HepG2 (cell line): ENCODE measurements around the gene SLC2A4. TPM values are rescaled to one million over a fixed set of nuclear protein-coding genes. Genes with fewer than 3 reads are reported as not detected.

Experiments used
- AFF4 ChIP-seq: sonication (generic); formaldehyde crosslinking; IDR thresholded peaks from 2 replicates; pipeline ENCODE4 v1.4.0; 2020; ENCODE audit warnings: missing genetic modification reagents
- DPF2 ChIP-seq: sonication (generic); formaldehyde crosslinking; IDR thresholded peaks from 2 replicates; pipeline ENCODE4 v1.4.0; 2020; ENCODE audit warnings: mild to moderate bottlenecking, low read depth, missing genetic modification reagents, borderline replicate concordance
- KDM5A ChIP-seq: fragments of 200-600 bp; sonication (generic); IDR thresholded peaks from 2 replicates; pipeline ENCODE4 v1.7.0; 2018; ENCODE audit warnings: antibody characterized with exemption, mild to moderate bottlenecking, low read length, borderline replicate concordance
- MYC ChIP-seq: sonication (generic); formaldehyde crosslinking; IDR thresholded peaks from 2 replicates; pipeline ENCODE4 v1.9.0; 2021; ENCODE audit warnings: missing genetic modification reagents, borderline replicate concordance
- SIX4 ChIP-seq: sonication (generic); formaldehyde crosslinking; IDR thresholded peaks from 2 replicates; pipeline ENCODE4 v1.4.0; 2020; ENCODE audit warnings: missing genetic modification reagents
- SNAI1 ChIP-seq: sonication (generic); formaldehyde crosslinking; IDR thresholded peaks from 2 replicates; pipeline ENCODE4 v1.5.0; 2020; ENCODE audit warnings: mild to moderate bottlenecking, missing genetic modification reagents, borderline replicate concordance
- ZNF264 ChIP-seq: sonication (generic); formaldehyde crosslinking; IDR thresholded peaks from 2 replicates; pipeline ENCODE4 v1.4.0; 2020; ENCODE audit warnings: missing genetic modification reagents
- polyA plus RNA-seq, 8 experiments: library from polyadenylated mRNA; depleted of rRNA in 3 of 8; stranded (reverse) in 7 of 8; unstranded in 1 of 8; fragments of >200 nt; fragmentation: Illumina TruSeq in 4 of 8; extraction: Trizol in 4 of 8; gene quantifications; 2 replicates each; pipeline versions ENCODE4 v1.2.1 to v1.2.3, GENCODE V29; 2011 to 2016; ENCODE audit warnings: low read depth in 4 of 8, missing spikeins in 1 of 8, mixed read lengths in 1 of 8; ENCODE audit not compliant: insufficient read depth in 1 of 8
- total RNA-seq, 5 experiments: library from RNA; depleted of rRNA; stranded (reverse); fragments of >200 nt; fragmentation: Illumina TruSeq; extraction: Trizol; gene quantifications; 2 replicates each; pipeline ENCODE4 v1.2.3, GENCODE V29; 2016; ENCODE audit warnings: low read depth in 1 of 5
- TF ChIP-seq, protein P1 (sequence below): sonication (generic); formaldehyde crosslinking; IDR thresholded peaks from 2 replicates; pipeline ENCODE4 v1.4.0; 2020; ENCODE audit warnings: missing genetic modification reagents, mild to moderate bottlenecking, borderline replicate concordance
- TF ChIP-seq, protein P2 (sequence below): sonication (generic); formaldehyde crosslinking; IDR thresholded peaks from 2 replicates; pipeline ENCODE4; 2020; ENCODE audit warnings: missing genetic modification reagents, mild to moderate bottlenecking, borderline replicate concordance
- TF ChIP-seq, protein P3 (sequence below): sonication (generic); formaldehyde crosslinking; IDR thresholded peaks from 2 replicates; pipeline ENCODE4 v1.4.0; 2020; ENCODE audit warnings: missing genetic modification reagents, borderline replicate concordance
- TF ChIP-seq, protein P4 (sequence below): IDR thresholded peaks from 2 replicates; pipeline ENCODE4 v1.6.1; 2016; ENCODE audit warnings: missing compliant biosample characterization, missing genetic modification reagents, borderline replicate concordance

SLC2A4 gene
- total and polyA plus RNA-seq, 2 of the 13 experiments (the other 11 are each of a cell fraction or from before 2014, with no cell fraction given) = 4.9 to 5.8 TPM

- TF ChIP-seq, protein P1, sequence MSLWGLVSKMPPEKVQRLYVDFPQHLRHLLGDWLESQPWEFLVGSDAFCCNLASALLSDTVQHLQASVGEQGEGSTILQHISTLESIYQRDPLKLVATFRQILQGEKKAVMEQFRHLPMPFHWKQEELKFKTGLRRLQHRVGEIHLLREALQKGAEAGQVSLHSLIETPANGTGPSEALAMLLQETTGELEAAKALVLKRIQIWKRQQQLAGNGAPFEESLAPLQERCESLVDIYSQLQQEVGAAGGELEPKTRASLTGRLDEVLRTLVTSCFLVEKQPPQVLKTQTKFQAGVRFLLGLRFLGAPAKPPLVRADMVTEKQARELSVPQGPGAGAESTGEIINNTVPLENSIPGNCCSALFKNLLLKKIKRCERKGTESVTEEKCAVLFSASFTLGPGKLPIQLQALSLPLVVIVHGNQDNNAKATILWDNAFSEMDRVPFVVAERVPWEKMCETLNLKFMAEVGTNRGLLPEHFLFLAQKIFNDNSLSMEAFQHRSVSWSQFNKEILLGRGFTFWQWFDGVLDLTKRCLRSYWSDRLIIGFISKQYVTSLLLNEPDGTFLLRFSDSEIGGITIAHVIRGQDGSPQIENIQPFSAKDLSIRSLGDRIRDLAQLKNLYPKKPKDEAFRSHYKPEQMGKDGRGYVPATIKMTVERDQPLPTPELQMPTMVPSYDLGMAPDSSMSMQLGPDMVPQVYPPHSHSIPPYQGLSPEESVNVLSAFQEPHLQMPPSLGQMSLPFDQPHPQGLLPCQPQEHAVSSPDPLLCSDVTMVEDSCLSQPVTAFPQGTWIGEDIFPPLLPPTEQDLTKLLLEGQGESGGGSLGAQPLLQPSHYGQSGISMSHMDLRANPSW (CRISPR knock-in tag) = no peak; the same call in 1 of the 2 replicates
- TF ChIP-seq SIX4 (no peak; the same call in 1 of the 2 replicates), ZNF264 (CRISPR knock-in tag) (no peak), DPF2 (peak; percentile 38; the same call in 1 of the 2 replicates), KDM5A (peak; percentile 94), AFF4 (CRISPR knock-in tag) (no peak; the same call in 1 of the 2 replicates), MYC (CRISPR knock-in tag) (peak; percentile 81; the same call in 1 of the 2 replicates), SNAI1 (CRISPR knock-in tag) (no peak)
- TF ChIP-seq, protein P2, sequence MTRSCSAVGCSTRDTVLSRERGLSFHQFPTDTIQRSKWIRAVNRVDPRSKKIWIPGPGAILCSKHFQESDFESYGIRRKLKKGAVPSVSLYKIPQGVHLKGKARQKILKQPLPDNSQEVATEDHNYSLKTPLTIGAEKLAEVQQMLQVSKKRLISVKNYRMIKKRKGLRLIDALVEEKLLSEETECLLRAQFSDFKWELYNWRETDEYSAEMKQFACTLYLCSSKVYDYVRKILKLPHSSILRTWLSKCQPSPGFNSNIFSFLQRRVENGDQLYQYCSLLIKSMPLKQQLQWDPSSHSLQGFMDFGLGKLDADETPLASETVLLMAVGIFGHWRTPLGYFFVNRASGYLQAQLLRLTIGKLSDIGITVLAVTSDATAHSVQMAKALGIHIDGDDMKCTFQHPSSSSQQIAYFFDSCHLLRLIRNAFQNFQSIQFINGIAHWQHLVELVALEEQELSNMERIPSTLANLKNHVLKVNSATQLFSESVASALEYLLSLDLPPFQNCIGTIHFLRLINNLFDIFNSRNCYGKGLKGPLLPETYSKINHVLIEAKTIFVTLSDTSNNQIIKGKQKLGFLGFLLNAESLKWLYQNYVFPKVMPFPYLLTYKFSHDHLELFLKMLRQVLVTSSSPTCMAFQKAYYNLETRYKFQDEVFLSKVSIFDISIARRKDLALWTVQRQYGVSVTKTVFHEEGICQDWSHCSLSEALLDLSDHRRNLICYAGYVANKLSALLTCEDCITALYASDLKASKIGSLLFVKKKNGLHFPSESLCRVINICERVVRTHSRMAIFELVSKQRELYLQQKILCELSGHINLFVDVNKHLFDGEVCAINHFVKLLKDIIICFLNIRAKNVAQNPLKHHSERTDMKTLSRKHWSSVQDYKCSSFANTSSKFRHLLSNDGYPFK (CRISPR knock-in tag) = peak; percentile 90; the same call in 1 of the 2 replicates
- TF ChIP-seq, protein P3, sequence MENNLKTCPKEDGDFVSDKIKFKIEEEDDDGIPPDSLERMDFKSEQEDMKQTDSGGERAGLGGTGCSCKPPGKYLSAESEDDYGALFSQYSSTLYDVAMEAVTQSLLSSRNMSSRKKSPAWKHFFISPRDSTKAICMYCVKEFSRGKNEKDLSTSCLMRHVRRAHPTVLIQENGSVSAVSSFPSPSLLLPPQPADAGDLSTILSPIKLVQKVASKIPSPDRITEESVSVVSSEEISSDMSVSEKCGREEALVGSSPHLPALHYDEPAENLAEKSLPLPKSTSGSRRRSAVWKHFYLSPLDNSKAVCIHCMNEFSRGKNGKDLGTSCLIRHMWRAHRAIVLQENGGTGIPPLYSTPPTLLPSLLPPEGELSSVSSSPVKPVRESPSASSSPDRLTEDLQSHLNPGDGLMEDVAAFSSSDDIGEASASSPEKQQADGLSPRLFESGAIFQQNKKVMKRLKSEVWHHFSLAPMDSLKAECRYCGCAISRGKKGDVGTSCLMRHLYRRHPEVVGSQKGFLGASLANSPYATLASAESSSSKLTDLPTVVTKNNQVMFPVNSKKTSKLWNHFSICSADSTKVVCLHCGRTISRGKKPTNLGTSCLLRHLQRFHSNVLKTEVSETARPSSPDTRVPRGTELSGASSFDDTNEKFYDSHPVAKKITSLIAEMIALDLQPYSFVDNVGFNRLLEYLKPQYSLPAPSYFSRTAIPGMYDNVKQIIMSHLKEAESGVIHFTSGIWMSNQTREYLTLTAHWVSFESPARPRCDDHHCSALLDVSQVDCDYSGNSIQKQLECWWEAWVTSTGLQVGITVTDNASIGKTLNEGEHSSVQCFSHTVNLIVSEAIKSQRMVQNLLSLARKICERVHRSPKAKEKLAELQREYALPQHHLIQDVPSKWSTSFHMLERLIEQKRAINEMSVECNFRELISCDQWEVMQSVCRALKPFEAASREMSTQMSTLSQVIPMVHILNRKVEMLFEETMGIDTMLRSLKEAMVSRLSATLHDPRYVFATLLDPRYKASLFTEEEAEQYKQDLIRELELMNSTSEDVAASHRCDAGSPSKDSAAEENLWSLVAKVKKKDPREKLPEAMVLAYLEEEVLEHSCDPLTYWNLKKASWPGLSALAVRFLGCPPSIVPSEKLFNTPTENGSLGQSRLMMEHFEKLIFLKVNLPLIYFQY (CRISPR knock-in tag) = peak; percentile 95
- TF ChIP-seq, protein P4, sequence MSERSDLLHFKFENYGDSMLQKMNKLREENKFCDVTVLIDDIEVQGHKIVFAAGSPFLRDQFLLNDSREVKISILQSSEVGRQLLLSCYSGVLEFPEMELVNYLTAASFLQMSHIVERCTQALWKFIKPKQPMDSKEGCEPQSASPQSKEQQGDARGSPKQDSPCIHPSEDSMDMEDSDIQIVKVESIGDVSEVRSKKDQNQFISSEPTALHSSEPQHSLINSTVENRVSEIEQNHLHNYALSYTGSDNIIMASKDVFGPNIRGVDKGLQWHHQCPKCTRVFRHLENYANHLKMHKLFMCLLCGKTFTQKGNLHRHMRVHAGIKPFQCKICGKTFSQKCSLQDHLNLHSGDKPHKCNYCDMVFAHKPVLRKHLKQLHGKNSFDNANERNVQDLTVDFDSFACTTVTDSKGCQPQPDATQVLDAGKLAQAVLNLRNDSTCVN (CRISPR knock-in tag) = peak; percentile 20
Measured at GRCh38 chr17:7252176-7253043, 29.1 kb upstream of the SLC2A4 start, which contains the start of gene ELP5 (continued).
